ENCODE measurements around the gene ALDH9A1.
"Not testable (repeated sequence)": the region's sequence is repeated elsewhere in the genome, so short reads cannot be mapped to it uniquely, and the experiment has no call there.

The ALDH9A1 gene

GRCh38 chr1:165644064-165644735 lies 54.2 kb downstream of the ALDH9A1 start:
- no peak for DNase-seq

- DNase-seq = no peak
These were observed 57.0 kb downstream of the ALDH9A1 start for GRCh38 chr1:165641231-165641987.

DNA sequence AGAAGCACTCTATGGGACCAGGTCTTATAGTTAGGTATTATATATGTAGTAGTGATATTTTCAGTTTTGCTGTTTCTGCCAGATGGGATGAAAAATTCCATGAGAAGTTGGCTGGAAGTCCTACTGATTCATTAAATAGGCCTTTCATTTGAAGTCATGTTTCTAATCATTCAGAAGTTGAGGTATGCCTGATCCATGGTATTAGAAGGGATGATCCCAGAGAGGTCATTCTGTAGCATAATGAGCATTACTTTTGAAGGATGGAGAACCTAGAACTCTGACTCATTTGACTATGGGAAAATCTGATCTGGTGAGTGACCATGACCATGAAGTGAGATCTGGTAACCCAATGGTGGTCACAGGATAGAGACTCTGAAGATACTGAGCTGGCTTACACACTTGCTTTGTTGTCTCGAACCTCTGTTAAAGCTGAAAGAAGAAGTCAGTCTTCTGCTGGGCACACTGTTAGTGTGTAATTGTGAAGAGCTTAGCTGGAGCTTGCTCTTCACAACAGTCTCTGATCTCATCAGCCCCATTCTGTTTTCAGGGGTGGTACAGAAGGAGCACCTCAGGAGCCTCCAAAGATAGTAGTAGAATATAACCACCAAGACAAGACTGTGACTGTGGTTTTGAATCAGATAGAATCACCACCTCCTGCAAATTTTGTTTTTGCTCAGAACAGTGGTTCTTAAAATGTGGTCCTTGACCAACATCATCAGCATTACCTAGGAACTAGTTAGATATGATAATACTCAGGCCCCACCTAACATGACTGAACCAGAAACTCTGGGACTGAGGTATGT lies 58.3 kb downstream of the ALDH9A1 start:
- DNase-seq = no peak

- not testable (repeated sequence) for DNase-seq
These were observed 60.2 kb downstream of the ALDH9A1 start for GRCh38 chr1:165638211-165638610.

- no peak for DNase-seq
These were observed 60.9 kb downstream of the ALDH9A1 start for GRCh38 chr1:165637427-165637826.

- DNase-seq = no peak
These were observed 62.5 kb downstream of the ALDH9A1 start for GRCh38 chr1:165635823-165636222.

GRCh38 chr1:165635329-165635728 lies 63.0 kb downstream of the ALDH9A1 start:
- no peak for DNase-seq

DNA sequence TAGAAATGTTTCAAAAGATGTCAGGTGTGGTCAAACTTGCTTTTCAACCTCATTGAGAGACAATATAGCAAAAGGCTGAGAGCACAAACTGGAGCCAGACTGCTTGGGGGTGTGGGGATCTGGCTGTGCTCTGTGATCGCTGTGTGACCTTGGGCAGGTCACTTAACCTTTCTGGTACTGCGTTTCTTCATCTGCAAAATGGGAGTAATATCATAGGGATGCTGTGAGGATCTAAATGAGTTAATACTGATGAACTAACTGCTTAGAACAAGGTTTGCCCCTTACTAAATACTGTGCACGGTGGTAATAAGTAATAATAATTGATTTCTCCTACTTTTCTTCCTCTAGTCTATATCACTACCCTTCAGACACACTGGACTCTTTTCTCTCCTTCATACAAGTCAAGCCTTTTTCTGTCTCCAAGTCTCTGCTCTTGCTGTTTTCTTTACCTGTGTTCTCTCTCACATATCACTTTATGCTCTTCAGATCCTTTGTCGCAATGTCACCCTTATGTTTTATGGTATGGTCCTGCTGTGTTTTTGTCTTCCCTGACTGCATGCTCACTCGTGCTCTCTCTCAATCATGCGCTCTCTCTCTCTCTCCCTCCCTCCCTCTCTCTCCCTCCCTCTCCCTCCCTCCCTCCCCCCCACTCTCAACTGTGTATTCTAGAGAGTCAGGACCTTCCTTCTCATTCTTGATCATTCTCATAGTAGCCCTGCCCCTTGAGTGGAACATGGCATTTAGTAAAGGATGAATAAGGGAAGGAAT lies 64.0 kb downstream of the ALDH9A1 start:
- DNase-seq = no peak

DNA sequence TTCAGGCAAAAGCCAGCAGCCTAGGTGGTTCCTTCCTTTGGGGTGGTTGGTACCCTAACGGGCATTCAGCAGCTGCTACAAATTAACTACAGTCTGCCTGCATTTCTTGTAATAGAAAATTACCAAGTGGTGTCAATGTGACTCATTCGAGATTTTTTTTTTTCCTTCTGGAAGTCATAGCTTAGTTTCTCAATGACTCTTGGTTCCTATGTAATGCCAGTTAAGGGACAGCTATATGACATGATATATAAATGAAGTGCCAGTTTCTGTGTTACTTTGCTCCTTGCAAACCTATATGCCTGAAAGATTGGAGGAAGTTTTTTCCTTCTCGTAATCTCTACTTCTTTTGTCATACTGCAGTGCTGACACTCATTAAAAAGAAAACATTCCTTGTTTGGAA lies 64.7 kb downstream of the ALDH9A1 start:
- DNase-seq = no peak

GRCh38 chr1:165632491-165632890 lies 65.9 kb downstream of the ALDH9A1 start:
- DNase-seq = no peak

- no peak for DNase-seq
These were observed 66.3 kb downstream of the ALDH9A1 start for GRCh38 chr1:165632152-165632469.

DNA sequence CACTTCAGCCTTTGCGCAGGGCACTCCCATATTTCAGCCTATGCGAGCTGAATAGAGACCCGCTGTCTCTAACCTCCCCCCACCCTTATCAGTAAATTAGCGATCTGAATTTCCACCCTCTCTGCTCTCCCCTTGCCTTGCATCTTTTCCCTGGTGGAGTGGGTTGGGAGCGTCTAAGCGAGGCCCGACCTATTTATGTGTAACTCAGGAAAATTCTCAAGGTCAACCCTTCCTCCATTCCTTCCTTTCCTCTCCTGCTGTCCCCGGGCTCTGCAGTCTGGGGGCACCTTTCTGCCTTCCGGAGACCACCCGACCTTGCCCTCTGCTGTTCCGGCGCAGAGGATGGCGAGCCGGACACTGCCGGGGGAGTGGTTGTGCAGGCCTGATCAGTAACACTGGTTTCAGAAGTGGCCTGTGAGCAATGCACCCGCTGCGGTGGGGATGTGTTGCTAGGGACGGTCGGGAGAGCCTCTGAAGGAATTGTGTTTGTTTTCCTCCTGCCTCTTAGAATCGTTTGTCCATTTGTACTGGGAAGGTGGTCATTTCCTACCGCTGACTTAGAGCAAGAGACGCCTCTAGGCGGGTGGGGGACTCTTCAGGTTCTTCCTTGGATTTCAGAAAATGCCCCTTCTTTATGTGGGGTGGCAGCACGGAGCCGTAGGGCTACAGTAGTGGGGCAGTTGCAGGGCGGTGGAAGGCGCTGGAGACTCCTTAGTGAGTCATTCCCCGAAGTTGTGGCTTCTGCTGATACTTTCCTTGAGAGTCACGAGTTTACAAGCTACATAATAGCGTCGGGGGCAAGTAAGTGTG lies 66.8 kb downstream of the ALDH9A1 start:
- DNase-seq = peak; percentile 13

DNA sequence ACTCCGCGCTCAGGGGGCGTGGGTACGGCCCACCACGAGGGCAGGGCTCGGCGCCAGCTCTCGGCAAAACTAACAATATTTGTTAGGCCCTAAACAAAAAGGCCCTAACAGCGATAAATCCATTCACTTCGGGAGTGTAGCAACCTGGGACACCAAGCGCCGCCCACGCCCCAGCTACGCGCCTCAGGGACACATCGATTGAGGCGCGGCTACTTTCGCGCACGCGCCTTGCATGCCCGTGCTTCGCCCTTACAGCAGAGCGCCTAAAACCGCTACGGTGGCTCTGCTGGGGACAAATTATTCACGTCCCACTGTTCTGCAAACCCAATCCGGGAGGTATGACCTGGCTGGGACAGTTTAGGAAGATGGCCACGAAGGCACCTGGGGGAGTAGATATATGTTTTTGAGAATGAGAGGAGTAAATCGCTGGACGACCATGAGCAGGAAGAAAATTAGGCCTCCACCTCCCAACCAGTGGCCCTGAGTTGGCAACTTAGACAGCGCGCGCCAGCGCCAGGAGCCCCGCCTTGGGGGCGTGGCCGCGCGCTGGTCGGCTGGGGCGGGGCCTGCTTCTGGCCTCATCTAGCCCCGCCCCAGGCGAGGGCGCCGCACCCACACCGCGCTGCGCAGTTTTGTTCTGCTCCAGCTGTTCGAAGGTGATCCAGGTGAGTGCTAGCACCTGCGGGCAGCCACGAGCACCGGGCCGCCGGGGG lies 67.6 kb downstream of the ALDH9A1 start, which contains the start of gene MGST3:
Gene MGST3 (plus strand): TSS at position 606 of the 713 bp plus-strand sequence. CDS start 18,614 bp downstream, outside the sequence.
- peak; percentile 88 for DNase-seq

- DNase-seq = no peak
These were observed 68.3 kb downstream of the ALDH9A1 start for GRCh38 chr1:165629848-165630628.

GRCh38 chr1:165629151-165629550 lies 69.2 kb downstream of the ALDH9A1 start:
- DNase-seq = no peak

DNA sequence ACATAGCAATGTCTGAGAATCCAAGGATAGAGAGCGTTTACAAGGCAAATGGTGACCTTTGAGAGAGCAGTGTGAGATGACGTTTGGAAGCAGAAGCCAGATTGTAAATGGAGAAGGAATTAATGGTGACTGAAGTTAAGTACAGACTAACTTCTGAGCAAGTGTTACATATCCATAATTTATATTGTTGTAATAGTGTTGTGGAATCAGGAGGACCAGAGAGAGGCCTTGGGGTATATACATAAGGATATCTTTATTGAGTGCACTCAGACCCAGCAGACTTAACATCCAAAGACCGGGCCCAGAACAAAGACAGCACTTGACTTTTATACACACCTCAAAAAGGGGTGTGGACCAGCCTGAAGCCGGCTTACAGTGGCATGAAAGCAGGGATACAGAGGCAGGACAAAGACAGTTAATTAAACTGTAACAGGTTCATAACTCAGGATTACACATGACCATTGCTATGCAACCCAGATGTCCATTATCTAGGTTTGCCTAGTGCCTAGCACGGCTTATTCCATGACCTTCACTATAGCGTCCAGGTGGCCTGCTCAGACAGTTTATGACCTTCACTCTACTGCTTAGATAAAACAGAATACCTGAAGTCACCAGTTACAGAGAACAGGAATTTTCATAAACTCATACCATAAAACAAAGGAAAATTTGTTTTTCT lies 70.1 kb downstream of the ALDH9A1 start:
- DNase-seq = no peak

GRCh38 chr1:165624441-165624840 lies 73.9 kb downstream of the ALDH9A1 start:
- DNase-seq = no peak

DNA sequence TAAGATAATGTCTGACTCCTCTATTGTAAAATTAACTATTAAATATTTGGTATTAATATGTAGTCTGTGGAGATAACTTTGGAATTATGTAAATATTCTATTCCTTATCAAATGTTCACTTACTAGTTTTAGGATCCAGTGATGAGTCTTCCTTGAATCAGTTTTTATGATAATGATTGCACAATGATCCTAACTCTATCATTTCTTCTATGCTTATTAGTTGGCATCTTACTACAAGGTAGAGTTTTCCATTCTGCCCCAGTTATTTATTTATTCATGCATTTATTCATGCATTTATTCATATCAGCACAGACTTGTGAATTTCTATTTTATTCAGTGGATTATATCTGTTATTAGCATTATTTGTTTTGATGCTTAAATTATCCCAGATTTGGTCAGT lies 74.7 kb downstream of the ALDH9A1 start:
- DNase-seq = no peak

DNA sequence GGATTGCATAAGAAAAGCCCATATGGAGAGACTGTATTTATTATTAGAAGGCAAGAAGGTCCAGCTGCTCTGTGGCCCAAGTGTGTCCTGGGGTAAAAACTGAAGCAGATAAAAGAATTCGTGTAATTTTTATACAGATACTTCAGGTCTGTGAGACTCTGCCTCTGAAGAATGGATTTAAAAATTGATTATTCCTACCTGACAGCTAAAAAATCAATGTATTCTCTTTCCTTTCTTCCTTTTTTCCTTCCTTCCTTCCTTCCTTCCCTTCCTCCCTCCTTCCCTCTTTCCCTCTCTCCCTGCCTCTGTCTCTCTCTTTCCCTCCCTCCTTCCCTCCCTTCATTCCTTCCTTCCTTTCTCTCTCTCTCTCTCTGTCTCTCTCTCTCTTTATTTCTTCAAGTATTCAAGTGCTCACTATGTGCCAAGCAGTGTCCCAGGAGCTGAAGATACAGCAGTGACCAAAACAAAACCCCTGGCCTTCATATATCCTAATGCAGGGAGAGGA lies 78.7 kb downstream of the ALDH9A1 start:
- DNase-seq = no peak

All from activated T-cell treated with anti-CD3 and anti-CD28 coated beads for 4 hours (primary cell).